HL-60 (cell line): ENCODE results near the gene PIK3C2B.

Experiments used
- DNase-seq, 2 experiments: peaks; one replicate each; pipeline ENCODE4 v3.0.0-alpha.2; 2010 to 2020; ENCODE audit warnings: low read depth in 1 of 2, low spot score in 1 of 2
- H3K27ac ChIP-seq: fragments of 250-450 bp; sonication (Bioruptor Pico); replicated peaks from 2 replicates; pipeline ENCODE4 v1.5.1; 2020; ENCODE audit warnings: mild to moderate bottlenecking, moderate library complexity
- H3K27me3 ChIP-seq: fragments of 250-450 bp; sonication (Bioruptor Pico); 2 replicates; pipeline ENCODE4 v1.5.1; 2021; ENCODE audit warnings: mild to moderate bottlenecking, moderate library complexity; ENCODE audit not compliant: insufficient read depth, poor library complexity, severe bottlenecking
- H3K4me3 ChIP-seq: replicated peaks from 2 replicates; pipeline ENCODE4 v1.5.1; 2011; ENCODE audit warnings: mild to moderate bottlenecking, control low read depth, low read length; ENCODE audit not compliant: insufficient read depth
- CTCF ChIP-seq: IDR thresholded peaks from one replicate; pipeline ENCODE4 v1.5.1; 2011; ENCODE audit warnings: low read length, control low read depth, inconsistent platforms; ENCODE audit not compliant: insufficient read depth
- GABPA ChIP-seq: IDR thresholded peaks from 2 replicates; pipeline ENCODE4 v1.6.1; 2012; ENCODE audit warnings: low read depth
- POLR2AphosphoS5 ChIP-seq: IDR thresholded peaks from 2 replicates; pipeline ENCODE4 v1.6.1; 2012; ENCODE audit warnings: low read depth
- REST ChIP-seq: IDR thresholded peaks from 2 replicates; pipeline ENCODE4 v1.6.1; 2012; ENCODE audit warnings: low read depth; ENCODE audit not compliant: insufficient replicate concordance
- SPI1 ChIP-seq: IDR thresholded peaks from 2 replicates; pipeline ENCODE4 v1.6.1; 2012; ENCODE audit warnings: low read depth, mild to moderate bottlenecking, borderline replicate concordance

Gene PIK3C2B

GRCh38 chr1:204462229-204462561, 32.4 kb downstream of the PIK3C2B start:
- Histone ChIP-seq H3K4me3 (no peak overlapping the region), H3K27ac (no peak overlapping the region), H3K27me3 (no peaks in the 10 kb centered on the region)
- no peak for TF ChIP-seq SPI1
- TF ChIP-seq CTCF = no peak
- TF ChIP-seq POLR2AphosphoS5 = no peak
- no peak for TF ChIP-seq GABPA
- TF ChIP-seq REST = no peak
- no peak for DNase-seq

- Histone ChIP-seq H3K27me3 (no peaks in the 10 kb centered on the region), H3K27ac (peak overlapping the region; percentile 41), H3K4me3 (no peak overlapping the region)
- TF ChIP-seq REST (no peak), SPI1 (peak; percentile 13; the same call in 1 of the 2 replicates), GABPA (no peak), CTCF (no peak), POLR2AphosphoS5 (peak; percentile 73; the same call in 1 of the 2 replicates)
- DNase-seq = peak in 1 of 2 experiments; percentile 49
Measured at GRCh38 chr1:204461331-204462228, 33.0 kb downstream of the PIK3C2B start.

GRCh38 chr1:204460346-204460745, 34.3 kb downstream of the PIK3C2B start:
- Histone ChIP-seq H3K27ac (no peak overlapping the region), H3K27me3 (no peaks in the 10 kb centered on the region), H3K4me3 (no peak overlapping the region)
- TF ChIP-seq POLR2AphosphoS5 = no peak
- TF ChIP-seq GABPA = no peak
- TF ChIP-seq REST = no peak
- TF ChIP-seq CTCF = no peak
- TF ChIP-seq SPI1 = no peak
- no peak for DNase-seq
